A549 (cell line): ENCODE results near the gene SBK2. TPM values are rescaled to one million over a fixed set of nuclear protein-coding genes. Genes with fewer than 3 reads are reported as not detected.

Experiments used
- ATAC-seq, 2 experiments: fragments of 200-7000 bp in 1 of 2; fragments of >200 bp in 1 of 2; cut with Nextera tagmentation in 1 of 2; cut with Tn5 transposase in 1 of 2; 3 replicates each; pipeline versions ENCODE4 v1.8.0 to v1.9.1; 2018 to 2020; ENCODE audit warnings: mild to moderate bottlenecking in 1 of 2, moderate library complexity in 1 of 2
- CTCF ChIA-PET: fragments of 300-600 bp; sonication (Branson Sonifier 250); formaldehyde crosslinking; extraction: SDS; loops from one replicate; lab custom pipeline; 2021; ENCODE audit warnings: antibody characterized with exemption, inconsistent platforms; lab: Yijun Ruan, JAX
- POLR2A ChIA-PET: fragments of 350-600 bp; formaldehyde crosslinking; extraction: SDS; loops from one replicate; lab custom pipeline; 2021; ENCODE audit warnings: antibody characterized with exemption, inconsistent platforms; lab: Yijun Ruan, JAX
- DNase-seq, 2 experiments: peaks; one replicate each; pipeline versions ENCODE4 v3.0.0 to v3.0.0-alpha.2; 2011 to 2016; ENCODE audit warnings: low read depth in 1 of 2, low spot score in 1 of 2
- FAIRE-seq: peaks from 2 replicates; lab custom pipeline; 2011; peaks lifted over from hg19 to GRCh38; lab: Jason Lieb, UNC
- H3K27ac ChIP-seq, 2 experiments: fragments of >200 bp; sonication (Bioruptor Twin); formaldehyde crosslinking; 3 replicates each; pipeline ENCODE4 v1.5.1; 2016 to 2017
- H3K4me1 ChIP-seq: fragments of >200 bp; sonication (Bioruptor Twin); formaldehyde crosslinking; 3 replicates; pipeline ENCODE4 v1.6.1; 2016
- H3K4me2 ChIP-seq: fragments of >200 bp; sonication (Bioruptor Twin); formaldehyde crosslinking; 3 replicates; pipeline ENCODE4 v1.6.1; 2016
- H3K4me3 ChIP-seq: fragments of >200 bp; sonication (Bioruptor Twin); formaldehyde crosslinking; 3 replicates; pipeline ENCODE4 v1.5.1; 2016
- H3K9me3 ChIP-seq: fragments of >200 bp; sonication (Bioruptor Twin); formaldehyde crosslinking; 3 replicates; pipeline ENCODE4 v1.6.1; 2016
- CBX8 ChIP-seq: fragments of 200-600 bp; sonication (generic); IDR thresholded peaks from 2 replicates; pipeline ENCODE4 v1.6.1; 2016
- CEBPB ChIP-seq, 2 experiments: fragments of >200 bp in 1 of 2; sonication (Bioruptor Twin) in 1 of 2; formaldehyde crosslinking in 1 of 2; IDR thresholded peaks; 2 replicates each; pipeline ENCODE4 v1.6.1; 2012 to 2016
- CHD2 ChIP-seq: fragments of 150-350 bp; IDR thresholded peaks from 2 replicates; pipeline ENCODE4 v1.6.1; 2014; ENCODE audit warnings: low read length; ENCODE audit not compliant: partially characterized antibody
- EHMT2 ChIP-seq: fragments of 200-600 bp; sonication (generic); IDR thresholded peaks from 2 replicates; pipeline ENCODE4 v1.6.1; 2016; ENCODE audit warnings: antibody characterized with exemption, low read depth, mild to moderate bottlenecking, moderate library complexity
- HDAC2 ChIP-seq: fragments of 200-600 bp; sonication (generic); IDR thresholded peaks from 2 replicates; pipeline ENCODE4 v1.6.1; 2016
- HOXB5 ChIP-seq: fragments of 250-450 bp; sonication (Bioruptor Pico); IDR thresholded peaks from 2 replicates; pipeline ENCODE4 v1.5.0; 2020; ENCODE audit warnings: mild to moderate bottlenecking, moderate library complexity
- JUNB ChIP-seq: fragments of >200 bp; sonication (Bioruptor Twin); formaldehyde crosslinking; IDR thresholded peaks from 2 replicates; pipeline ENCODE4 v1.6.1; 2016
- KDM1A ChIP-seq: fragments of 200-600 bp; sonication (generic); IDR thresholded peaks from 2 replicates; pipeline ENCODE4 v1.6.1; 2016; ENCODE audit warnings: low read depth, mild to moderate bottlenecking
- MAFK ChIP-seq: fragments of 450-650 bp; IDR thresholded peaks from 2 replicates; pipeline ENCODE4 v1.6.1; 2014; ENCODE audit not compliant: partially characterized antibody
- POLR2AphosphoS2 ChIP-seq: conservative IDR thresholded peaks from 2 replicates; pipeline ENCODE4 v1.6.1; 2012; ENCODE audit warnings: low read length, improper control_type of control experiment, inconsistent platforms
- RNF2 ChIP-seq: fragments of 200-600 bp; sonication (generic); IDR thresholded peaks from 2 replicates; pipeline ENCODE4 v1.6.1; 2016; ENCODE audit warnings: low read depth, mild to moderate bottlenecking, antibody characterized with exemption, moderate library complexity, borderline replicate concordance
- SMC3 ChIP-seq: fragments of >200 bp; sonication (Bioruptor Twin); formaldehyde crosslinking; IDR thresholded peaks from 3 replicates; pipeline ENCODE4 v1.6.1; 2018; ENCODE audit warnings: inconsistent platforms
- TP53 ChIP-seq: fragments of 250-450 bp; sonication (Bioruptor Pico); IDR thresholded peaks from 2 replicates; pipeline ENCODE4 v1.5.0; 2021; ENCODE audit warnings: mild to moderate bottlenecking, moderate library complexity
- ZC3H11A ChIP-seq: fragments of 450-650 bp; IDR thresholded peaks from 2 replicates; pipeline ENCODE4 v1.6.1; 2014; ENCODE audit warnings: antibody characterized with exemption, mild to moderate bottlenecking
- ZSCAN20 ChIP-seq: fragments of 250-450 bp; sonication (Bioruptor Pico); IDR thresholded peaks from 2 replicates; pipeline ENCODE4 v1.8.0; 2022; ENCODE audit warnings: mild to moderate bottlenecking, moderate library complexity
- WGBS: methylation state at CpG from one replicate; pipeline ENCODE4 v1.1.6; 2017; ENCODE audit errors: missing lambda C conversion rate; 5-methylcytosine and 5-hydroxymethylcytosine counted together
- polyA plus RNA-seq, 4 experiments: library from polyadenylated mRNA; depleted of rRNA in 3 of 4; stranded (reverse); fragments of >200 nt; fragmentation: RNase III in 1 of 4; extraction: RNeasy Plus Mini Kit Qiagen cat#74134 plus additional on column Dnase treatment in 1 of 4; gene quantifications; 2 replicates in 3 of 4; 3 replicates in 1 of 4; pipeline ENCODE4 v1.2.3, GENCODE V29; 2011 to 2017
- TF ChIP-seq, protein P1 (sequence below): fragments of 150-350 bp; IDR thresholded peaks from 2 replicates; pipeline ENCODE4 v1.6.1; 2014; ENCODE audit warnings: low read depth, mild to moderate bottlenecking, low read length

SBK2 gene
- polyA plus RNA-seq, 2 of the 4 experiments (the other 2 are of a cell fraction), result 0.89 to 1.1 TPM

DNA sequence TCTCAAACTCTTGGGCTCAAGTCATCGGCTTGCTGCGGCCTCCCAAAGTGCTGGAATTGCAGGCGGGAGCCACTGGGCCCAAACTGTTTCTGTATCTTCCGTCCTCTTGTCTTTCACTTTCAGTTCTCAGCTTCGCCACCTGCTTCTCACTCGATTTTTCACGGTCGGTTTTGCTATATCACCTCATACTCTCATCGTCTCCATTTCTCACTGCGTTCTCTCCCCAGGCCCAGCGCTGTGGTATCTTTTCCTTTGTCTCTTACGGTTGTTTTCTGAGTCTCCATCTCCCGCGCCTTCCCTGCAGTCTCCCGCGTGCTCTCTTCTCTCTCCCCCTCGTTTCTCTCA is 33.8 kb downstream of the SBK2 start:
- Histone ChIP-seq H3K4me1 (no peaks in the 10 kb centered on the region), H3K4me3 (no peak overlapping the region), H3K9me3 (peaks cover 9% of the 10 kb centered on the region; the same call in 1 of the 3 replicates), H3K4me2 (no peak overlapping the region; the same call in 2 of the 3 replicates), H3K27ac (no peak overlapping the region)
- ChIA-PET POLR2A (interaction anchor here (1.0 to 2.2 kb wide), 5 partner anchors 18 to 121 kb away, joined by 3 to 9 read pairs (median 7); partner anchors contain the start of genes NAT14, ZNF524, ZNF628 and ZNF784), CTCF (interaction anchor here (0.8 to 15.3 kb wide), 30 partner anchors 11 to 414 kb away, joined by 3 to 363 read pairs (median 12); partner anchors contain the start of genes FIZ1, NAT14, SSC5D and TMEM238)
- WGBS, result 95% methylated on average over 17 of the region's 17 CpGs
- DNase-seq, result no peak
- ATAC-seq, result no peak
- FAIRE-seq, result no peak
- no peak for TF ChIP-seq ZC3H11A
- TF ChIP-seq HOXB5 (CRISPR knock-in tag), result no peak
- TF ChIP-seq, protein P1, sequence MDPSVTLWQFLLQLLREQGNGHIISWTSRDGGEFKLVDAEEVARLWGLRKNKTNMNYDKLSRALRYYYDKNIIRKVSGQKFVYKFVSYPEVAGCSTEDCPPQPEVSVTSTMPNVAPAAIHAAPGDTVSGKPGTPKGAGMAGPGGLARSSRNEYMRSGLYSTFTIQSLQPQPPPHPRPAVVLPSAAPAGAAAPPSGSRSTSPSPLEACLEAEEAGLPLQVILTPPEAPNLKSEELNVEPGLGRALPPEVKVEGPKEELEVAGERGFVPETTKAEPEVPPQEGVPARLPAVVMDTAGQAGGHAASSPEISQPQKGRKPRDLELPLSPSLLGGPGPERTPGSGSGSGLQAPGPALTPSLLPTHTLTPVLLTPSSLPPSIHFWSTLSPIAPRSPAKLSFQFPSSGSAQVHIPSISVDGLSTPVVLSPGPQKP, result no peak
- no peak for TF ChIP-seq CHD2
- TF ChIP-seq, all 56 proteins: peak for 0

- TF ChIP-seq TP53 (CRISPR knock-in tag) (no peak), SMC3 (no peak)
- FAIRE-seq, result no peak
- Histone ChIP-seq H3K4me2 (no peak overlapping the region), H3K27ac (no peak overlapping the region), H3K9me3 (peaks cover 9% of the 10 kb centered on the region; the same call in 1 of the 3 replicates), H3K4me1 (no peaks in the 10 kb centered on the region), H3K4me3 (no peak overlapping the region)
- ChIA-PET CTCF (interaction anchor here (1.2 to 15.3 kb wide), 9 partner anchors 12 to 362 kb away, joined by 6 to 363 read pairs (median 40); partner anchors contain the start of genes NAT14, SSC5D, ZNF628 and ZNF784), POLR2A (interaction anchor here (1.0 kb wide), 1 partner anchor 102 kb away, joined by 3 read pairs; the partner anchor contains the start of gene ZNF865)
- ATAC-seq, result no peak
- DNase-seq, result no peak
- 89% methylated on average over 9 of the region's 9 CpGs for WGBS
These were observed 34.6 kb downstream of the SBK2 start for GRCh38 chr19:55502197-55502952.

GRCh38 chr19:55500368-55500952 is 36.5 kb downstream of the SBK2 start:
- ATAC-seq (no peak), DNase-seq (no peak), FAIRE-seq (no peak)
- H3K4me1 ChIP-seq, result no peaks in the 10 kb centered on the region
- no peak overlapping the region for H3K4me3 ChIP-seq
- POLR2A ChIA-PET, result interaction anchor here (1.0 to 1.3 kb wide), 2 partner anchors 24 to 124 kb away, joined by 3 to 6 read pairs; partner anchors contain the start of genes ZNF628 and ZNF784
- no peak overlapping the region for H3K27ac ChIP-seq
- H3K4me2 ChIP-seq, result no peak overlapping the region
- CTCF ChIA-PET, result interaction anchor here (0.7 to 5.7 kb wide), 9 partner anchors 12 to 411 kb away, joined by 3 to 219 read pairs (median 6); partner anchors contain the start of genes NAT14, SSC5D and ZNF865
- peaks cover 9% of the 10 kb centered on the region; the same call in 1 of the 3 replicates for H3K9me3 ChIP-seq
- WGBS, result 87% methylated on average over 26 of the region's 26 CpGs
- TF ChIP-seq RNF2, result no peak
- TF ChIP-seq EHMT2, result no peak
- TF ChIP-seq ZSCAN20 (CRISPR knock-in tag), result no peak
- no peak for TF ChIP-seq JUNB
- no peak for TF ChIP-seq POLR2AphosphoS2
- TF ChIP-seq CEBPB (IDR thresholded peaks at IDR 0.05), result no peak
- TF ChIP-seq HDAC2, result no peak
- TF ChIP-seq MAFK, result no peak
- no peak for TF ChIP-seq KDM1A
- TF ChIP-seq CBX8, result no peak
